Measurements from ENCODE around the gene RBM4B.

DNA sequence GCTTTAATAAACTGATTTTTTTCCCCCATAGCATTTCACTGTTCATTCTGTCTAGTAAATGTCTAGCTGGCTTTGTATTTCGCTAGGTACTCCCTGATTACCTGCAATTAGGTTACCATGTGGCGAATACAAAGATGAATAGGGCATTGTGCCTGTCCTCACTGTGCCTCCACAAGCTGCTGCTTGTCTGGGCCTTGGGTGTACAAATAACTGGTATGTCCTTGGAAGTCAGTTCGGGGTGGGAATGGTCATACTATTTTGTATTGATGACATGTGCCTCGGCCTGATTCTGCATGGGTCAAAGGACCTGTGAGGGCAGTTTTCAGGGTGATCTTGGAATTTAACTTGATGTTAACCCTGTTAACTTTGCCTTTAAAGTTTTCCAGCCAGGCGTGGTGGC, 27.8 kb downstream of the RBM4B start:
- TF ChIP-seq, protein P1, sequence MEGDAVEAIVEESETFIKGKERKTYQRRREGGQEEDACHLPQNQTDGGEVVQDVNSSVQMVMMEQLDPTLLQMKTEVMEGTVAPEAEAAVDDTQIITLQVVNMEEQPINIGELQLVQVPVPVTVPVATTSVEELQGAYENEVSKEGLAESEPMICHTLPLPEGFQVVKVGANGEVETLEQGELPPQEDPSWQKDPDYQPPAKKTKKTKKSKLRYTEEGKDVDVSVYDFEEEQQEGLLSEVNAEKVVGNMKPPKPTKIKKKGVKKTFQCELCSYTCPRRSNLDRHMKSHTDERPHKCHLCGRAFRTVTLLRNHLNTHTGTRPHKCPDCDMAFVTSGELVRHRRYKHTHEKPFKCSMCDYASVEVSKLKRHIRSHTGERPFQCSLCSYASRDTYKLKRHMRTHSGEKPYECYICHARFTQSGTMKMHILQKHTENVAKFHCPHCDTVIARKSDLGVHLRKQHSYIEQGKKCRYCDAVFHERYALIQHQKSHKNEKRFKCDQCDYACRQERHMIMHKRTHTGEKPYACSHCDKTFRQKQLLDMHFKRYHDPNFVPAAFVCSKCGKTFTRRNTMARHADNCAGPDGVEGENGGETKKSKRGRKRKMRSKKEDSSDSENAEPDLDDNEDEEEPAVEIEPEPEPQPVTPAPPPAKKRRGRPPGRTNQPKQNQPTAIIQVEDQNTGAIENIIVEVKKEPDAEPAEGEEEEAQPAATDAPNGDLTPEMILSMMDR (IDR thresholded peaks at IDR 0.05 in 4 of 5, conservative IDR thresholded peaks at IDR 0.05 in 1 of 5), result no peak
- no peak for TF ChIP-seq POLR2A (IDR thresholded peaks at IDR 0.05)
